Retina (tissue), 1 donor: ENCODE results near the gene WDR82.
A peak's percentile ranks its signal among the peaks of the same experiment; 100 is the strongest.

Source experiments
- DNase-seq: peaks from one replicate; pipeline ENCODE4 v3.0.0-alpha.2; 2016

The WDR82 gene

GRCh38 chr3:52253314-52254304, 24.8 kb downstream of the WDR82 start:
- no peak for DNase-seq

GRCh38 chr3:52250122-52250521, 28.3 kb downstream of the WDR82 start:
- DNase-seq = no peak

- no peak for DNase-seq
Observed at GRCh38 chr3:52249683-52250082, 28.8 kb downstream of the WDR82 start.

- DNase-seq = peak; percentile 35
Observed at GRCh38 chr3:52248816-52249547, 29.5 kb downstream of the WDR82 start.

GRCh38 chr3:52248165-52248541, 30.3 kb downstream of the WDR82 start:
- no peak for DNase-seq

- DNase-seq = no peak
Observed at GRCh38 chr3:52247409-52248164, 30.9 kb downstream of the WDR82 start.

- no peak for DNase-seq
Observed at GRCh38 chr3:52246728-52247408, 31.6 kb downstream of the WDR82 start.

- DNase-seq = no peak
Observed at GRCh38 chr3:52246264-52246620, 32.2 kb downstream of the WDR82 start.

GRCh38 chr3:52245322-52246263, 32.9 kb downstream of the WDR82 start, which contains the start of gene PPM1M:
Gene PPM1M, plus strand, starts transcription at chr3:52245759. Its CDS starts 66 bp downstream, at chr3:52245825.
- peak; percentile 61 for DNase-seq

GRCh38 chr3:52243791-52244628, 34.4 kb downstream of the WDR82 start:
- DNase-seq = no peak

- DNase-seq = no peak
Observed at GRCh38 chr3:52242039-52242438, 36.4 kb downstream of the WDR82 start.

GRCh38 chr3:52240886-52241370, 37.5 kb downstream of the WDR82 start:
- peak; percentile 33 for DNase-seq

- no peak for DNase-seq
Observed at GRCh38 chr3:52240059-52240885, 38.2 kb downstream of the WDR82 start.

- DNase-seq = peak; percentile 91
Observed at GRCh38 chr3:52238761-52239701, 39.4 kb downstream of the WDR82 start, which contains the start of gene TWF2. Gene TWF2, minus strand, starts transcription at chr3:52239158. Its CDS starts 142 bp downstream, at chr3:52239016.

- no peak for DNase-seq
Observed at GRCh38 chr3:52238193-52238760, 40.2 kb downstream of the WDR82 start.

GRCh38 chr3:52237657-52238172, 40.7 kb downstream of the WDR82 start:
- DNase-seq = no peak

- DNase-seq = no peak
Observed at GRCh38 chr3:52237006-52237656, 41.3 kb downstream of the WDR82 start.
